H54 (cell line): Measurements from ENCODE around the gene FPR2.

ENCODE experiments used
- DNase-seq: peaks from one replicate; pipeline ENCODE4 v3.0.0; 2011; ENCODE audit warnings: low spot score, mixed read lengths; ENCODE audit not compliant: insufficient read length
- FAIRE-seq: peaks from 3 replicates; lab custom pipeline; 2011; peaks lifted over from hg19 to GRCh38; lab: Jason Lieb, UNC
- POLR2A ChIP-seq: IDR thresholded peaks from 2 replicates; pipeline ENCODE4 v1.6.1; 2011; ENCODE audit warnings: low read depth, mild to moderate bottlenecking, low read length

FPR2 gene

GRCh38 chr19:51760697-51761356 is at the start of gene FPR2:
Gene FPR2, plus strand, starts transcription at chr19:51761180. Its CDS starts 7,479 bp downstream, at chr19:51768659.
- no peak for FAIRE-seq
- TF ChIP-seq POLR2A = no peak
- no peak for DNase-seq

- FAIRE-seq = no peak
- no peak for TF ChIP-seq POLR2A
- no peak for DNase-seq
Observed at GRCh38 chr19:51711702-51712101, 49.3 kb upstream of the FPR2 start.

GRCh38 chr19:51712461-51713081 is 48.4 kb upstream of the FPR2 start:
- FAIRE-seq = no peak
- peak; percentile 55 for DNase-seq
- no peak for TF ChIP-seq POLR2A

DNA sequence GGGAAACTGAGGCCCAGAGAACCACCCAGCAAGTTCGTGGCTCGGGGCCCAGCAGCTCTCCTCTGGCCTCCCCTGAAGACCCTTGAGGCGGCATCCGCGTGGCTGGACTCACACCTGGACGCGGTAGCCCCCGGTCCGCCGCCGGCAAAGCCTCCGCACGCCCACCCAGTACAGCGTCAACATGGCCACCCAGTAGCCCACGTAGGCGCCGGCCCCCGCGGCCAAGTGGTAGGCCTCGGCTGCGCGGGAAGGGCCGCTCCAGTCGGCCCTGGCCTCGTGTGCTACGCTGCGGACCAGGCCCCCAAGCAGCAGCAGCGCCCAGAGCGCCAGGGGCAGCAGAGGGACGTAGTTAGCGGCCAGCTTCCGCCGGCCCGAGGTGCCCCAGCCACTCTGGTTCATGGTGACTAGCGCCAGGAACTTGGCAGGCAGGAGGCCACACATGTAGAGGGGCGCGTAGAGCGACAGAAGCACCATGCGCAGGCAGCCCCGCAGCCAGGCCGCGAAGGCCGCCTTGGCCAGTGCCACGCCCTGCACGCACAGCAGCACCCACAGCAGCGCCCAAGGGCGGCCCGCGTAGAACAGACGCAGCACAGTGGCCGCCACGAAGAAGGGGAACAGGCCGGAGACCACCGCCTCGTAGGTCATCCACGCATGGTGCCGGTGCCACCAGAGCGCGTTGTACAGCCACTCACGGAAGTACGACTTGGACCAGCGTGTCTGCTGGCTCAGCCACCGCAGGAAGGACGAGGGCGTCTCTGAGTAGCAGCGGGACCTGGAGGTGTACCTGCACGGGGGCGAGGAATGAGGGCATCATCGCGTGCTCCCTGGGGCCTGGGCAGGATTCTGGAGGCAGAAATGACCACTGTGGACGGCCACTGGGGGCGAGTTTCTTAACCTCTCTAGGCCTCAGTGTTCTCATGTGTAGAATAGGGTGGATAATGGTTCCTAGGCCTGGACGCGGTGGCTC is 47.4 kb upstream of the FPR2 start:
- no peak for TF ChIP-seq POLR2A
- no peak for FAIRE-seq
- DNase-seq = no peak

DNA sequence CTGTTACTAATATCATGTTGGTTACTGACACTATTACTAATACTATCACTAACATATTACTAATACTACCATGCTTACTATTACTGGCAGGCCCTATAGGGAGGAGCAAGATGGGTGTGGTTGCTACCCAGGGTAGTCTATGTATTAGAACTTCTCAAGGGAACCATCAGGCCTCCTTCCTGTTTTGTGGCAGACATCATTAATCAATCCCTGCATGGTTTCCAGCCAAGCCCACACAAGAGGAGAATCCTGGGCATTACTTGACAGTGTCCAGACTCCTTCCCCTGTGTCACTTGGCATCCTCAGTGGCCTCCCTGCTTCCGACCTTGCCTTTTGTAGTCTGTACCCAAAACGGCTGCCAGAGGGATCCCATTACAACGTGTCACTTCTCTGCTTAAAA is 46.1 kb upstream of the FPR2 start:
- no peak for DNase-seq
- no peak for TF ChIP-seq POLR2A
- no peak for FAIRE-seq

DNA sequence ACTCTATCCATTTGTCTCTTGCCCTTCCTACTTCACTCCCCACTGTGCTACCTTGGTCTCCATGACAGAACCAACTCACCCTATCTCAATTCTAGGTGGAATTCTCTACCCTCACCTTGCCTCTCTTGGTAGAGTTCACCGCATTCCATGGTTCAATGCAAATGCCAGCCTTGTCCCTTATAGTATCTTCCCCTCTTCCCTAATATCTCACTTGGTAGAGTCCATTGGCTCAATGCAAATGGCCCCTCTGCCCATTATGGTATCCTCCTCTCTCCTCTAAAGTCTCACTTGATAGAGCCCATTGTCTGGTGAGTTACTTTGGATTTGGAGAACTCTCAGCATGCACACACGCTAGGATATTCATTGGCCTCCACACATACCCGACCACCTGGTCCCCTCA is 45.1 kb upstream of the FPR2 start:
- FAIRE-seq = no peak
- no peak for DNase-seq
- TF ChIP-seq POLR2A = no peak

DNA sequence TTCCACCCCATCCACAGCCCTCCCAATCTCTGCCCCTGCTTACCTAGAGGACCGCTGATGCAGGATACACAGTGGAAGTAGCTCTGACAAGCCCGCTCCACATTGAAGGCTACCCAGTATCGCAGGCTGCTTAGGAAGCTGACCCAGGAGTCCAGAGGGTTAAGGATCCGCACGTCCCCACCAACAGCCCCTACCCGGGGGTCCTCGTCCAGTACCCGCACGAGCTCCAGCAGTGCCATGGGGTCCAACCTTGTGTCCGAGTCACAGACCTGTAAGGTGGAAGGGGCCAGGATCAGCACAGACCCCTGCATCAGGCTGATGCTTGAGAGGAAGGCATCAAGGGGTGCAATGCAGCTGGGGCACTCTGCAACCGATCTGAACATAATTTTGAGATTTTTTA is 44.1 kb upstream of the FPR2 start:
- no peak for FAIRE-seq

DNA sequence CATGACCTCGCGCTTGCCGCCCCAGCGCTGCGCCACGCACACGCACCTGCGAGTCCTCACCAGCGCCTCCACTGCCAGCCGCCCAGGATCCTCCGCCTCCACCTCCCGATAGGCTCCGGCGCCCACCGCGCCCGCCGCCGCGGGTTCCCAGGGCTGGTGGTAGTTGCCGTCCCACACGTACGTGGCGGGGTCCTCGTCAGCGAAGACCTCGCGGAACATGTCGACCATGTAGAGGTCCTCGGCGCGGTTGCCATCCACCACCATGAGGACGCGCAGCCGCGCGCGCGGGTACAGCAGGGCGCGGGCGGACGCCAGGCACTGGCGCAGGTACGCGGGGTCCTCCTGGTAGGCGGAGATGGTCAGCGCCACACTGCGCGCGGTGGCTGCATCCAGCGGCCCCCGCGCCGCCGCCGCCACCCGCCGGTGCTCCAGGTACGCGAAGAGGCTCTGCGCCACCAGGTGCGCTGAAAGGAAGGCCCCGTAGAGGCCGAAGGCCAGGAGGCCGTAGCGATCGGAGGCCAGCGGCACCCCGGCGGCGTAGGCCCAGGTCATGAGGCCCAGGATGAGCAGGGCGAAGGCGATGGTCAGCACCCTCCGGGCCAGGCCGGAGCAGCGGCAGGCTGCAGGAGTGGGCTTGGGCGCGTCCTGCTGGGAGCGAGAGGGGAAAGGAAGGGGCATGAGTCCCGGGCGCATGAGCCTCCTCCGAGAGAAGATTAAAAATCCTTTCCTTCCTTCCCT is 41.6 kb upstream of the FPR2 start:
- FAIRE-seq (no peak), DNase-seq (no peak)
- TF ChIP-seq POLR2A = no peak

More for the DNA sequence above, 44.1 kb upstream of the FPR2 start:
- no peak for DNase-seq
- no peak for TF ChIP-seq POLR2A

DNA sequence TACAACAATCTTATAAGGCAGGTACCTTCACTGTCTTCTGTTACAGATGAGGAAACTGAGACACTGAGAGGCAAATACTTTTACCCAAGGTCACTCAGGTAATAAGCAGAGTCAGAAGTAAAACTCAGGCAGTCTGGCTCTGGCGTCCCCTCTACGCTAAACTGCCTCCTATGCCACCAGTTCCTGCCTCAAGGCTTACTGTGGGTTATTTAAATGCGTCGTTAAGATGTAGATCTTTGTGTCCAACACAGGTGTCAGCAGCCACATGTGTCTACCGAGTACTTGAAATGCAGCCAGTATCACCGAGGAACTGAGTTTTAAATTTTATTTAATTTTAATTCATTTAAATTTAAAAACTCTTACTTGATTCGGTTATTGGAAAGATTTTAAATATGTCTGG is 39.1 kb upstream of the FPR2 start:
- no peak for FAIRE-seq
- DNase-seq = no peak
- no peak for TF ChIP-seq POLR2A

DNA sequence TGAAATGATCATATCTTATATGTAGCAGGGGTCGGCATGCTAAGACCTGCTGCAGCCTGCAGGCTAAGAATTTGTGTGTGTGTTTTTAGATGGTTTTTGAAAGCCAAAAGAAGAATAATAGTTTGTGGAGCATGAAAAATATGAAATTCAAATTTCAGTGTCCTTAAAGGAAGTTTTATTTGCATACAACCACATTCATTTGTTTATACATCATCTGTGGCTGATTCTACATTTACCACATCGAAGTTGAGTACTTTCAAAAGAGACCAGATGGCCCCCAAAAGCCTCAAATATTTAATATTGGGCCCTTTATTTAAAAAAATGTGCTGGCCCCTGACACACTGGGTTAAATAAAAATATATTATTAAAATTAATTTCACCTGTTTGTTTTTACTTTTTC is 38.5 kb upstream of the FPR2 start:
- no peak for FAIRE-seq
- no peak for TF ChIP-seq POLR2A
- no peak for DNase-seq

- FAIRE-seq (no peak), DNase-seq (no peak)
- TF ChIP-seq POLR2A = no peak
Observed at GRCh38 chr19:51724543-51724942, 36.4 kb upstream of the FPR2 start.

DNA sequence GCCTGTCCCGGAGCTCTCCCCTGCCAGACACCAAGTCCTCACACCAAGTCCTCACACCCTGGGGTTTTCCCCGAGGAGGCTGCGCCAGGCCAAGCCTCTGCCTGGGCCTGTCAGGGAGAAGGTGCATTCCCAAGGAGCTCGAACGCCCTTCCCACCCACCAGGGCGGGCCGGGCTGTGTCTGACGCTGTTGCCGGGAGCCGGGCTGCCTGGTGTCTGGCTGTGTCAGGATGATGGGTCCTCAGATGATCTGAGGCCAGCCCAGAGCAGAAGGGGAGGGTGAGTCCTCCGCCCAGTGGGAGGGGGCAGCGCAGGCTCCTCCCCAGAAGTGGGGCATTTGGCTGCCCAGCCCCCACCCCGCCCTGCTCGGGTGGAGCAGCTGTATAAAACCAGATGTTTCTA is 34.9 kb upstream of the FPR2 start:
- FAIRE-seq = no peak
- DNase-seq = no peak

DNA sequence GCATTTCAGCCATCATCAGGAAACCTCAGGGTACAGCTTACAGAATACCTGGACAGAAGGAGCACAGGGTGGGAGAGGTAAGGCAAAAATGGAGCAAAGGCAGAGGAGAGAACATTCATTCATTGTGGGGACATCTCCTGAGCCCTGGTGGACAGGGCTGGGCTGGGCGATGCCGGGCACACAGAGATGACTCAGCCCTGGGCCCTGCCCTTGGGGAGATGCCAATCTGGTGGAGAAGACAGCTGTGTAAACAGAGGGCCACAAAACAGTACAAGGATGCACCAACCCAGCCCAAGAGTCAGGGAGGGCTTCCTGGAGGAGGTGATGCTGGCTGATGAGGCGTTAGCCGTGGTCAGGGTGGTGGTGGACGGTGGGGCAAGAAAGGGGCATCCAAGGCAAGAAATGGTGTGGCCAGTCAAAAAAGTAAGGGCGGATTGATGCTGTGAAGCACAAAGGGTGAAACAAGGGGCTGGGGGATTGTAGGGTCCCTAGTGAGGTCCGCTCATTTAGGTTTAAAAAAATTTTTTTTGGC is 33.6 kb upstream of the FPR2 start:
- no peak for TF ChIP-seq POLR2A
- DNase-seq = no peak
- no peak for FAIRE-seq

More for the DNA sequence above, 34.9 kb upstream of the FPR2 start:
- no peak for TF ChIP-seq POLR2A
